HEK293 (cell line): ENCODE data around the gene OSBPL1A.

Experiments
- CTCF ChIA-PET: fragments of 350-600 bp; formaldehyde crosslinking; extraction: SDS; loops from one replicate; lab custom pipeline; 2021; ENCODE audit warnings: antibody characterized with exemption; lab: Yijun Ruan, JAX
- POLR2A ChIA-PET: fragments of 300-600 bp; formaldehyde crosslinking; extraction: SDS; loops from one replicate; lab custom pipeline; 2020; ENCODE audit warnings: antibody characterized with exemption, inconsistent platforms; lab: Yijun Ruan, JAX
- H3K27ac ChIP-seq: fragments of 200-500 bp; sonication (Bioruptor generic); 2 replicates; pipeline ENCODE4 v1.5.1; 2014; ENCODE audit warnings: low read depth, low read length, control low read depth, inconsistent platforms; ENCODE audit errors: extremely low read depth
- H3K36me3 ChIP-seq, 2 experiments: fragments of 200-500 bp in 1 of 2; sonication (Bioruptor generic) in 1 of 2; 1 replicate in 1 of 2; 2 replicates in 1 of 2; pipeline ENCODE4 v1.5.1; 2014 to 2017; ENCODE audit warnings: inconsistent platforms in 2 of 2, low read length in 2 of 2; ENCODE audit not compliant: control insufficient read depth in 2 of 2, insufficient read depth in 1 of 2
- H3K4me1 ChIP-seq: fragments of 200-500 bp; sonication (Bioruptor generic); 2 replicates; pipeline ENCODE4 v1.5.1; 2014; ENCODE audit warnings: mild to moderate bottlenecking, low read length, inconsistent platforms; ENCODE audit not compliant: control insufficient read depth, insufficient read depth
- H3K4me3 ChIP-seq: 2 replicates; pipeline ENCODE4 v1.5.1; 2011; ENCODE audit warnings: low read depth, mild to moderate bottlenecking, control low read depth, low read length, moderate library complexity
- H3K9me3 ChIP-seq: fragments of 200-500 bp; sonication (Bioruptor generic); 2 replicates; pipeline ENCODE4 v1.5.1; 2014; ENCODE audit warnings: low read depth, low read length, inconsistent platforms; ENCODE audit not compliant: control insufficient read depth, insufficient read depth
- AEBP2 ChIP-seq: fragments of 450-650 bp; formaldehyde crosslinking; IDR thresholded peaks from 2 replicates; pipeline ENCODE4 v1.5.1; 2016; ENCODE audit warnings: missing biosample characterization, missing genetic modification characterization, borderline replicate concordance
- CTCF ChIP-seq: fragments of 450-650 bp; formaldehyde crosslinking; IDR thresholded peaks from 2 replicates; pipeline ENCODE4 v1.5.1; 2016; ENCODE audit warnings: missing biosample characterization, missing genetic modification characterization
- GLI2 ChIP-seq: fragments of 450-650 bp; formaldehyde crosslinking; IDR thresholded peaks from 2 replicates; pipeline ENCODE4; 2017; ENCODE audit warnings: missing biosample characterization, missing genetic modification characterization, low read depth, borderline replicate concordance
- GLI4 ChIP-seq: fragments of 450-650 bp; formaldehyde crosslinking; IDR thresholded peaks from 2 replicates; pipeline ENCODE4 v1.5.1; 2016; ENCODE audit warnings: missing biosample characterization, missing genetic modification characterization
- HOXC10 ChIP-seq: sonication (generic); formaldehyde crosslinking; IDR thresholded peaks from 2 replicates; pipeline ENCODE4 v1.8.1; 2023; ENCODE audit warnings: mild to moderate bottlenecking, missing genetic modification reagents
- INSM2 ChIP-seq: fragments of 450-650 bp; formaldehyde crosslinking; IDR thresholded peaks from 2 replicates; pipeline ENCODE4 v1.5.1; 2016; ENCODE audit warnings: missing biosample characterization, missing genetic modification characterization
- KLF10 ChIP-seq: fragments of 450-650 bp; IDR thresholded peaks from 2 replicates; pipeline ENCODE4 v1.5.1; 2018; ENCODE audit warnings: missing biosample characterization, mild to moderate bottlenecking, missing genetic modification characterization
- MEIS1 ChIP-seq: sonication (generic); formaldehyde crosslinking; IDR thresholded peaks from 2 replicates; pipeline ENCODE4 v1.8.1; 2022; ENCODE audit warnings: missing genetic modification reagents, mild to moderate bottlenecking, borderline replicate concordance
- PRDM2 ChIP-seq: fragments of 450-650 bp; formaldehyde crosslinking; IDR thresholded peaks from 2 replicates; pipeline ENCODE4 v1.5.1; 2016; ENCODE audit warnings: missing biosample characterization, missing genetic modification characterization, borderline replicate concordance
- SALL2 ChIP-seq: fragments of 450-650 bp; formaldehyde crosslinking; IDR thresholded peaks from 2 replicates; pipeline ENCODE4 v1.5.0; 2017; ENCODE audit warnings: missing biosample characterization, mild to moderate bottlenecking, missing genetic modification characterization, borderline replicate concordance
- ZNF114 ChIP-seq: fragments of 450-650 bp; formaldehyde crosslinking; IDR thresholded peaks from 2 replicates; pipeline ENCODE4 v1.5.0; 2017; ENCODE audit warnings: missing biosample characterization, missing genetic modification characterization
- ZNF121 ChIP-seq: fragments of 450-650 bp; formaldehyde crosslinking; IDR thresholded peaks from 2 replicates; pipeline ENCODE4 v1.5.1; 2016; ENCODE audit warnings: missing biosample characterization, missing genetic modification characterization
- ZNF16 ChIP-seq: fragments of 450-650 bp; formaldehyde crosslinking; IDR thresholded peaks from 2 replicates; pipeline ENCODE4 v1.5.1; 2016; ENCODE audit warnings: low read depth, missing biosample characterization, missing genetic modification characterization
- ZNF214 ChIP-seq: fragments of 450-650 bp; formaldehyde crosslinking; IDR thresholded peaks from 2 replicates; pipeline ENCODE4 v1.5.1; 2017; ENCODE audit warnings: missing biosample characterization, mild to moderate bottlenecking, missing genetic modification characterization, borderline replicate concordance
- ZNF23 ChIP-seq: fragments of 450-650 bp; formaldehyde crosslinking; IDR thresholded peaks from 2 replicates; pipeline ENCODE4 v1.5.1; 2016; ENCODE audit warnings: missing biosample characterization, missing genetic modification characterization, borderline replicate concordance
- ZNF280C ChIP-seq: fragments of 450-650 bp; formaldehyde crosslinking; IDR thresholded peaks from 2 replicates; pipeline ENCODE4 v1.5.1; 2016; ENCODE audit warnings: missing biosample characterization, missing genetic modification characterization
- ZNF416 ChIP-seq: fragments of 450-650 bp; formaldehyde crosslinking; IDR thresholded peaks from 2 replicates; pipeline ENCODE4 v1.5.1; 2016; ENCODE audit warnings: missing biosample characterization, missing genetic modification characterization
- ZNF544 ChIP-seq: fragments of 450-650 bp; formaldehyde crosslinking; IDR thresholded peaks from 2 replicates; pipeline ENCODE4 v1.5.0; 2017; ENCODE audit warnings: missing biosample characterization, missing genetic modification characterization
- ZNF555 ChIP-seq: fragments of 450-650 bp; formaldehyde crosslinking; conservative IDR thresholded peaks from 2 replicates; pipeline ENCODE4 v1.5.1; 2017; ENCODE audit warnings: missing biosample characterization, mild to moderate bottlenecking, missing genetic modification characterization, inconsistent platforms
- ZNF596 ChIP-seq: fragments of 450-650 bp; IDR thresholded peaks from 2 replicates; pipeline ENCODE4 v1.5.0; 2018; ENCODE audit warnings: missing biosample characterization, mild to moderate bottlenecking, missing genetic modification characterization, moderate library complexity
- ZNF785 ChIP-seq: fragments of 450-650 bp; formaldehyde crosslinking; IDR thresholded peaks from 2 replicates; pipeline ENCODE4 v1.5.1; 2016; ENCODE audit warnings: missing biosample characterization, missing genetic modification characterization
- ZNF830 ChIP-seq: fragments of 450-650 bp; IDR thresholded peaks from 2 replicates; pipeline ENCODE4 v1.5.0; 2018; ENCODE audit warnings: missing biosample characterization, missing genetic modification characterization, low read depth, mild to moderate bottlenecking, moderate library complexity

OSBPL1A gene

GRCh38 chr18:24368749-24369148, 28.9 kb downstream of the OSBPL1A start (continued):
- TF ChIP-seq ZNF416 (tag by site-specific recombination) (no peak), SALL2 (tag by site-specific recombination) (no peak), ZNF830 (tag by site-specific recombination) (no peak), ZNF121 (tag by site-specific recombination) (no peak), ZNF785 (tag by site-specific recombination) (no peak), PRDM2 (tag by site-specific recombination) (no peak), ZNF16 (no peak), GLI4 (tag by site-specific recombination) (no peak), INSM2 (no peak), MEIS1 (CRISPR knock-in tag) (no peak), ZNF23 (tag by site-specific recombination) (no peak), ZNF596 (tag by site-specific recombination) (no peak), ZNF544 (tag by site-specific recombination) (no peak)
- TF ChIP-seq, all 188 proteins: peak for 0

GRCh38 chr18:24366328-24366727, 31.3 kb downstream of the OSBPL1A start:
- Histone ChIP-seq H3K9me3 (no peaks in the 10 kb centered on the region), H3K4me1 (no peaks in the 10 kb centered on the region), H3K27ac (no peak overlapping the region), H3K4me3 (no peak overlapping the region), H3K36me3 (peaks cover 0 to 20% of the 10 kb centered on the region in 2 experiments; a peak in 2 of 3 replicates)
- ChIA-PET POLR2A (no interaction called here), CTCF (interaction anchor here (0.6 to 4.3 kb wide), 2 partner anchors 122 to 133 kb away, joined by 3 to 18 read pairs; no protein-coding TSS in a partner anchor)
- no peak for TF ChIP-seq AEBP2
- no peak for TF ChIP-seq INSM2
- TF ChIP-seq HOXC10 (CRISPR knock-in tag): no peak
- no peak for TF ChIP-seq GLI2
- TF ChIP-seq MEIS1 (CRISPR knock-in tag): no peak
- no peak for TF ChIP-seq ZNF214 (tag by site-specific recombination)
- TF ChIP-seq ZNF114 (tag by site-specific recombination): no peak
- no peak for TF ChIP-seq ZNF280C (tag by site-specific recombination)
- no peak for TF ChIP-seq ZNF555 (tag by site-specific recombination)
- TF ChIP-seq CTCF: no peak
- no peak for TF ChIP-seq KLF10 (tag by site-specific recombination)
